K562 (cell line): ENCODE data around the gene ABCA10. TPM values are rescaled to one million over a fixed set of nuclear protein-coding genes. Genes with fewer than 3 reads are reported as not detected.
A peak's percentile ranks its signal among the peaks of the same experiment; 100 is the strongest.

Source experiments
- ATAC-seq: fragments of 200-7000 bp; cut with Tn5 transposase; 3 replicates; pipeline ENCODE4 v1.9.1; 2020; ENCODE audit warnings: moderate library complexity
- BruUV-seq: library from RNA; stranded (reverse); fragments of 400-500 nt; replicated peaks from 2 replicates; lab custom pipeline; 2021; lab: Mats Ljungman, UMichigan
- CTCF ChIA-PET: fragments of 300-600 bp; formaldehyde crosslinking; extraction: SDS; loops from one replicate; lab custom pipeline; 2021; ENCODE audit warnings: low intra/inter-chr PET ratio; lab: Yijun Ruan, JAX
- POLR2A ChIA-PET: fragments of 300-600, 350-650 bp; sonication (Branson Sonifier 250); formaldehyde crosslinking; extraction: SDS; loops from one replicate; lab custom pipeline; 2021; ENCODE audit warnings: antibody characterized with exemption, inconsistent platforms; lab: Yijun Ruan, JAX
- DNase-seq, 4 experiments: peaks; one replicate each; pipeline versions ENCODE4 v3.0.0 to v3.0.0-alpha.2; 2011 to 2018; ENCODE audit warnings: low spot score in 3 of 4, mixed read lengths in 3 of 4; ENCODE audit errors: extremely low read depth in 1 of 4
- FAIRE-seq: peaks from 2 replicates; lab custom pipeline; 2011; peaks lifted over from hg19 to GRCh38; lab: Jason Lieb, UNC
- H2AFZ ChIP-seq: 2 replicates; pipeline ENCODE4 v1.6.0; 2011; ENCODE audit warnings: low read depth, low read length, control low read depth, inconsistent platforms
- H3K27ac ChIP-seq: fragments of 200-600 bp; 3 replicates; pipeline ENCODE4 v1.8.0; 2011; ENCODE audit warnings: low read depth, mild to moderate bottlenecking, control low read depth, inconsistent platforms, low read length, moderate library complexity, mixed read lengths; ENCODE audit errors: extremely low read depth
- H3K27me3 ChIP-seq, 2 experiments: fragments of 300-600 bp in 1 of 2; 2 replicates in 1 of 2; 3 replicates in 1 of 2; pipeline versions ENCODE4 v1.6.0 to v1.8.0; 2011; ENCODE audit warnings: inconsistent platforms in 2 of 2, low read length in 2 of 2, mild to moderate bottlenecking in 1 of 2, mixed read lengths in 1 of 2, moderate library complexity in 1 of 2; ENCODE audit not compliant: control insufficient read depth in 2 of 2, insufficient read depth in 2 of 2
- H3K36me3 ChIP-seq: fragments of 300-600 bp; 3 replicates; pipeline ENCODE4 v1.8.0; 2011; ENCODE audit warnings: mild to moderate bottlenecking, low read length, inconsistent platforms; ENCODE audit not compliant: control insufficient read depth, insufficient read depth
- H3K4me1 ChIP-seq, 2 experiments: fragments of 200-600 bp in 1 of 2; replicated peaks in 1 of 2; 2 replicates in 1 of 2; 3 replicates in 1 of 2; pipeline versions ENCODE4 v1.5.1 to v1.8.0; 2011; ENCODE audit warnings: inconsistent platforms in 2 of 2, low read length in 2 of 2, mild to moderate bottlenecking in 1 of 2, mixed read lengths in 1 of 2, moderate library complexity in 1 of 2; ENCODE audit not compliant: control insufficient read depth in 2 of 2, insufficient read depth in 2 of 2
- H3K4me2 ChIP-seq: 2 replicates; pipeline ENCODE4 v1.6.1; 2011; ENCODE audit warnings: low read length, control low read depth, inconsistent platforms, mixed read lengths; ENCODE audit not compliant: insufficient read depth
- H3K4me3 ChIP-seq: fragments of 200-600 bp; sonication (generic), shearing (Covaris generic); 2 replicates; pipeline ENCODE4 v1.5.1; 2016; ENCODE audit warnings: control low read depth, inconsistent platforms
- H3K79me2 ChIP-seq: fragments of 200-600 bp; 3 replicates; pipeline ENCODE4 v1.8.0; 2011; ENCODE audit warnings: low read length, inconsistent platforms; ENCODE audit not compliant: control insufficient read depth, insufficient read depth
- H3K9ac ChIP-seq, 2 experiments: 2 replicates each; pipeline versions ENCODE4 v1.6.0 to v1.6.1; 2011; ENCODE audit warnings: low read depth in 2 of 2, low read length in 2 of 2, control low read depth in 1 of 2, inconsistent platforms in 1 of 2, mild to moderate bottlenecking in 1 of 2, mixed read lengths in 1 of 2; ENCODE audit not compliant: insufficient read depth in 1 of 2
- H3K9me1 ChIP-seq: one replicate; pipeline ENCODE4 v1.6.0; 2011; ENCODE audit warnings: inconsistent platforms, mild to moderate bottlenecking, low read length, moderate library complexity; ENCODE audit not compliant: control insufficient read depth, insufficient read depth
- H3K9me3 ChIP-seq: replicated peaks from 2 replicates; pipeline ENCODE4 v1.5.1; 2011; ENCODE audit warnings: low read depth, low read length, inconsistent platforms; ENCODE audit not compliant: control insufficient read depth, insufficient read depth
- H4K20me1 ChIP-seq: replicated peaks from 2 replicates; pipeline ENCODE4 v1.6.1; 2011; ENCODE audit warnings: low read length, inconsistent platforms, mixed read lengths; ENCODE audit not compliant: control insufficient read depth, insufficient read depth
- ATF1 ChIP-seq, 2 experiments: fragments of 450-650 bp in 1 of 2; IDR thresholded peaks; 2 replicates each; pipeline ENCODE4 v1.6.1; 2016; ENCODE audit warnings: missing compliant biosample characterization in 1 of 2, missing genetic modification characterization in 1 of 2
- C11orf30 ChIP-seq: fragments of 450-650 bp; IDR thresholded peaks from 2 replicates; pipeline ENCODE4 v1.6.1; 2016; ENCODE audit warnings: low read depth, mild to moderate bottlenecking
- EP400 ChIP-seq: fragments of 450-650 bp; IDR thresholded peaks from 2 replicates; pipeline ENCODE4 v1.6.1; 2017; ENCODE audit warnings: antibody characterized with exemption, mild to moderate bottlenecking, moderate library complexity
- ERF ChIP-seq: fragments of 450-650 bp; formaldehyde crosslinking; IDR thresholded peaks from 2 replicates; pipeline ENCODE4 v1.4.0; 2020; ENCODE audit warnings: mild to moderate bottlenecking, mixed read lengths
- HDAC8 ChIP-seq: fragments of 450-650 bp; IDR thresholded peaks from 2 replicates; pipeline ENCODE4 v1.6.1; 2016; ENCODE audit warnings: mild to moderate bottlenecking, missing genetic modification characterization, moderate library complexity, missing compliant biosample characterization
- MCM7 ChIP-seq, 2 experiments: fragments of 450-650 bp; IDR thresholded peaks; 2 replicates each; pipeline ENCODE4 v1.6.1; 2016 to 2018
- MTA3 ChIP-seq: fragments of 450-650 bp; formaldehyde crosslinking; IDR thresholded peaks from 2 replicates; pipeline ENCODE4 v1.6.1; 2017; ENCODE audit warnings: mild to moderate bottlenecking, borderline replicate concordance
- NELFE ChIP-seq: IDR thresholded peaks from 2 replicates; pipeline ENCODE4 v1.6.1; 2011; ENCODE audit warnings: mild to moderate bottlenecking; ENCODE audit not compliant: insufficient read depth, insufficient read length
- NFIC ChIP-seq: fragments of 450-650 bp; IDR thresholded peaks from 2 replicates; pipeline ENCODE4 v1.6.1; 2017; ENCODE audit warnings: mild to moderate bottlenecking, inconsistent platforms
- RAD51 ChIP-seq: fragments of 450-650 bp; IDR thresholded peaks from 2 replicates; pipeline ENCODE4 v1.7.1; 2016; ENCODE audit warnings: low read depth, mild to moderate bottlenecking, borderline replicate concordance
- RBM25 ChIP-seq: fragments of 200-400 bp; formaldehyde crosslinking; IDR thresholded peaks from 2 replicates; pipeline ENCODE4 v1.6.1; 2018; ENCODE audit warnings: low read length, low read depth, moderate library complexity; ENCODE audit not compliant: severe bottlenecking
- RFX1 ChIP-seq: fragments of 450-650 bp; IDR thresholded peaks from 2 replicates; pipeline ENCODE4 v1.6.1; 2016; ENCODE audit warnings: mild to moderate bottlenecking, moderate library complexity
- SRSF3 ChIP-seq: fragments of 200-400 bp; formaldehyde crosslinking; IDR thresholded peaks from 2 replicates; pipeline ENCODE4 v1.6.1; 2016; ENCODE audit warnings: mild to moderate bottlenecking, low read length, moderate library complexity; ENCODE audit not compliant: insufficient read depth
- TAF1 ChIP-seq: IDR thresholded peaks from 2 replicates; pipeline ENCODE4 v1.6.1; 2011; ENCODE audit warnings: mild to moderate bottlenecking, low read length, moderate library complexity; ENCODE audit not compliant: insufficient read depth, control insufficient read depth, severe bottlenecking; ENCODE audit errors: extremely low read depth
- XRCC3 ChIP-seq: fragments of 450-650 bp; IDR thresholded peaks from 2 replicates; pipeline ENCODE4 v1.6.1; 2017; ENCODE audit warnings: mild to moderate bottlenecking, moderate library complexity
- ZBED1 ChIP-seq: IDR thresholded peaks from 2 replicates; pipeline ENCODE4 v1.6.1; 2014
- ZNF24 ChIP-seq: fragments of 450-650 bp; IDR thresholded peaks from 2 replicates; pipeline ENCODE4 v1.6.1; 2016
- ZNF274 ChIP-seq: IDR thresholded peaks from 2 replicates; pipeline ENCODE4 v1.6.1; 2011; ENCODE audit warnings: low read depth, mild to moderate bottlenecking, low read length, moderate library complexity, borderline replicate concordance
- ZNF324 ChIP-seq: fragments of 250-450 bp; sonication (Bioruptor Pico); IDR thresholded peaks from 2 replicates; pipeline ENCODE4 v1.4.0; 2020; ENCODE audit warnings: mild to moderate bottlenecking
- ZNF668 ChIP-seq: fragments of 250-450 bp; sonication (Bioruptor Pico); IDR thresholded peaks from 2 replicates; pipeline ENCODE4 v1.8.0; 2022; ENCODE audit warnings: mild to moderate bottlenecking, inconsistent platforms
- ZNF696 ChIP-seq: fragments of 250-450 bp; sonication (Bioruptor Pico); conservative IDR thresholded peaks from 2 replicates; pipeline ENCODE4 v1.4.0; 2020; ENCODE audit warnings: mild to moderate bottlenecking, moderate library complexity
- ZNF780A ChIP-seq: fragments of 250-450 bp; sonication (Bioruptor Pico); IDR thresholded peaks from 2 replicates; pipeline ENCODE4 v1.5.0; 2021; ENCODE audit warnings: mild to moderate bottlenecking
- WGBS: fragments of 100-300 bp; shearing (Covaris generic); methylation state at CpG from one replicate; pipeline ENCODE4 v1.1.6; 2016; ENCODE audit warnings: low coverage, mixed read lengths; ENCODE audit not compliant: insufficient coverage; ENCODE audit errors: missing lambda C conversion rate; 5-methylcytosine and 5-hydroxymethylcytosine counted together
- in situ Hi-C: fragments of 300-500 bp; cut with MboI; formaldehyde crosslinking; loops from 4 replicates; pipeline ENCODE4 v1.15.0; 2018; ENCODE audit warnings: inconsistent platforms, mixed read lengths
- intact Hi-C: fragments of 100-400 bp; cut with micrococcal nuclease; formaldehyde crosslinking; loops from 2 replicates; pipeline ENCODE4 v1.14.2; 2022
- polyA plus RNA-seq, 8 experiments: library from polyadenylated mRNA; depleted of rRNA in 4 of 8; stranded (reverse) in 5 of 8; unstranded in 3 of 8; fragments of >200 nt; fragmentation: Nextera tagmentation in 2 of 8; fragmentation: Illumina TruSeq in 1 of 8; extraction: Ambion mirVana in 2 of 8; extraction: Trizol in 1 of 8; gene quantifications; 2 replicates each; pipeline versions ENCODE4 v1.2.1 to v1.2.3, GENCODE V29; 2011 to 2014; ENCODE audit warnings: inconsistent platforms in 1 of 8, missing spikeins in 1 of 8
- total RNA-seq, 7 experiments: library from RNA; depleted of rRNA in 6 of 7; stranded (reverse); fragments of >200 nt in 6 of 7; fragmentation: Illumina TruSeq in 2 of 7; extraction: Trizol in 2 of 7; gene quantifications; 2 replicates each; pipeline versions ENCODE4 v1.2.1 to v1.2.3, GENCODE V29; 2011 to 2021; ENCODE audit warnings: low replicate concordance in 1 of 7
- TF ChIP-seq, protein P1 (sequence below): fragments of 250-450 bp; sonication (Bioruptor Pico); IDR thresholded peaks from 2 replicates; pipeline ENCODE4 v1.8.0; 2022; ENCODE audit warnings: moderate library complexity, mild to moderate bottlenecking, inconsistent platforms

ABCA10 gene
- total and polyA plus RNA-seq, 9 of the 15 experiments (the other 6 are each of a cell fraction or from before 2014, with no cell fraction given) = 0.04 to 0.45 (median 0.15) TPM; not detected in 1

DNA sequence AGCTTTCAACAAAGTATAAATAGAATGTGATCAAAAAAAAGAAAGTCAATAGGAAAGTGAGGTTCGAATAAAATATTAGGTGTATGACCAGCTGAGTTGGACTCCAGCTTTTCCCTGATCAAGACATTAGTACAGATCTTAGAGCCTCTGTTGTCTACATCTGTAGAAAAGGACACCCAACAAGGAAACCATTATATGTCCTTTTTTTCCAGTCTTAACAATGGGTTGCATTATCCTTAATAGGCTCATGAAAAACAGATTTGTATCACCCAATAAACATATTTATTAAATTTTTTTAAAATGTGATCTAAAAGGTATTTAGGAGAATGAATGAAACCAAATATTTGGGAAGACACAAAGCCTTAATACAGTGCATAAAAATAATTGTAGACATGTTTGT is 105.0 kb downstream of the ABCA10 start (continued):
- no peak for TF ChIP-seq ERF (CRISPR knock-in tag)
- no peak for TF ChIP-seq NFIC
- no peak for TF ChIP-seq MCM7 (IDR thresholded peaks at IDR 0.05)

DNA sequence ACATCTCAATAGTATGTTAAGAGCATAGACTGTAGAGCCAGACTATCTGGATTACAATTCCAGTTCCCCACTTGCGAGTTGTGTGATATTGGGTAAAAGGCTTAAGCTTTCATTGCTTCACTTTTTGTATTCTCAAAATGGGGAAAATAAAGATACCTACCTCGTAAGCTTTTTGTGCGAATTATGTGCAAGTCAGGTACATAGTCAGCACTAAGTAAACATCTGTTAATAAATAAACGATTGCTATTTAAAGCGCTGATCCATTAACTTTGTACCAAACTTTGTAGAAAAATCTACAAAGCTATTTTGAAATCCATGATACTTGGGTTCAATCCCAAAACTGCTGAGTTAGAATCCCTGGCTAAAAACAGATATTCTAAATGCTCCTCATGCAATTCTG is 106.6 kb downstream of the ABCA10 start:
- Histone ChIP-seq H3K27ac (no peak overlapping the region), H3K9me1 (no peaks in the 10 kb centered on the region), H3K36me3 (no peaks in the 10 kb centered on the region), H2AFZ (peak overlapping the region; percentile 25), H3K4me3 (no peak overlapping the region), H3K27me3 (no peaks in the 10 kb centered on the region), H3K9ac (no peak overlapping the region), H3K79me2 (no peaks in the 10 kb centered on the region), H3K9me3 (no peaks in the 10 kb centered on the region), H4K20me1 (no peaks in the 10 kb centered on the region), H3K4me2 (no peak overlapping the region), H3K4me1 (no peaks in the 10 kb centered on the region)
- FAIRE-seq = no peak
- WGBS = 82% methylated on average over 5 of the region's 5 CpGs
- no peak for ATAC-seq
- no peak for DNase-seq
- ChIA-PET CTCF (no interaction called here), POLR2A (interaction anchor here (1.2 kb wide), 1 partner anchor 20 kb away, joined by 4 read pairs; the partner anchor contains the start of gene ABCA6)
- in situ Hi-C loops = no loop called here
- no TSS peak for BruUV-seq
- TF ChIP-seq MTA3 (no peak), ZNF780A (no peak), NELFE (no peak), ZNF274 (no peak), RAD51 (no peak), SRSF3 (no peak), ZNF324 (CRISPR knock-in tag) (no peak), EP400 (no peak), ZNF696 (CRISPR knock-in tag) (no peak), RBM25 (no peak), TAF1 (no peak), ZNF24 (no peak), C11orf30 (no peak), RFX1 (no peak), ZBED1 (no peak), ATF1 (CRISPR knock-in tag; IDR thresholded peaks at IDR 0.05) (no peak), ATF1 (tag; IDR thresholded peaks at IDR 0.05) (no peak), ZNF668 (CRISPR knock-in tag) (no peak), XRCC3 (no peak), HDAC8 (tag) (no peak)
- TF ChIP-seq, protein P1, sequence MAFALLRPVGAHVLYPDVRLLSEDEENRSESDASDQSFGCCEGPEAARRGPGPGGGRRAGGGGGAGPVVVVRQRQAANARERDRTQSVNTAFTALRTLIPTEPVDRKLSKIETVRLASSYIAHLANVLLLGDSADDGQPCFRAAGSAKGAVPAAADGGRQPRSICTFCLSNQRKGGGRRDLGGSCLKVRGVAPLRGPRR (CRISPR knock-in tag) = no peak
- intact Hi-C loops = no loop called here
